Fibroblast of lung (primary cell): Measurements from ENCODE around the gene TERT. TPM values are rescaled to one million over a fixed set of nuclear protein-coding genes. Genes with fewer than 3 reads are reported as not detected.

ENCODE experiments used
- DNase-seq, 2 donors: peaks; one replicate each; pipeline versions ENCODE4 v3.0.0 to v3.0.0-alpha.2; 2010; ENCODE audit warnings: low read depth in 2 of 2
- H2AFZ ChIP-seq: 2 replicates; pipeline ENCODE4 v1.5.1; 2012; ENCODE audit warnings: low read length, control low read depth, inconsistent platforms
- H3K27ac ChIP-seq: 2 replicates; pipeline ENCODE4 v1.5.1; 2011; ENCODE audit warnings: low read length, control low read depth; ENCODE audit not compliant: insufficient read depth
- H3K27me3 ChIP-seq: 2 replicates; pipeline ENCODE4 v1.5.1; 2011; ENCODE audit warnings: mild to moderate bottlenecking, low read length; ENCODE audit not compliant: control insufficient read depth, insufficient read depth
- H3K36me3 ChIP-seq: 2 replicates; pipeline ENCODE4 v1.5.1; 2011; ENCODE audit warnings: low read length; ENCODE audit not compliant: control insufficient read depth, insufficient read depth
- H3K4me1 ChIP-seq: 2 replicates; pipeline ENCODE4 v1.5.1; 2011; ENCODE audit warnings: low read length; ENCODE audit not compliant: control insufficient read depth, insufficient read depth; ENCODE audit errors: extremely low read depth
- H3K4me2 ChIP-seq: 2 replicates; pipeline ENCODE4 v1.5.1; 2011; ENCODE audit warnings: low read length, control low read depth; ENCODE audit not compliant: insufficient read depth; ENCODE audit errors: extremely low read depth
- H3K4me3 ChIP-seq, 4 experiments: fragments of 200-600 bp in 1 of 4; sonication (generic) in 1 of 4; replicated peaks in 1 of 4; 2 replicates each; pipeline ENCODE4 v1.5.1; 2011 to 2016; ENCODE audit warnings: low read length in 4 of 4, low read depth in 3 of 4, mild to moderate bottlenecking in 3 of 4, control low read depth in 2 of 4, inconsistent platforms in 1 of 4, mixed read lengths in 1 of 4; ENCODE audit not compliant: insufficient read depth in 1 of 4; ENCODE audit errors: control extremely low read depth in 1 of 4
- H3K79me2 ChIP-seq: 2 replicates; pipeline ENCODE4 v1.5.1; 2012; ENCODE audit warnings: mild to moderate bottlenecking, low read length, inconsistent platforms; ENCODE audit not compliant: control insufficient read depth, insufficient read depth
- H3K9ac ChIP-seq: 2 replicates; pipeline ENCODE4 v1.5.1; 2011; ENCODE audit warnings: mild to moderate bottlenecking, low read length, control low read depth; ENCODE audit not compliant: insufficient read depth
- H3K9me3 ChIP-seq: 2 replicates; pipeline ENCODE4 v1.5.1; 2012; ENCODE audit warnings: low read depth, low read length; ENCODE audit not compliant: control insufficient read depth, insufficient read depth
- H4K20me1 ChIP-seq: 2 replicates; pipeline ENCODE4 v1.5.1; 2011; ENCODE audit warnings: low read length; ENCODE audit not compliant: control insufficient read depth, insufficient read depth; ENCODE audit errors: extremely low read depth
- EZH2 ChIP-seq: IDR thresholded peaks from 2 replicates; pipeline ENCODE4 v1.5.1; 2012; ENCODE audit warnings: low read length, control low read depth, mild to moderate bottlenecking; ENCODE audit errors: missing control alignments
- polyA plus RNA-seq, 2 donors: library from polyadenylated mRNA; depleted of rRNA in 1 of 2; stranded (reverse) in 1 of 2; unstranded in 1 of 2; fragments of >200 nt; gene quantifications; 2 replicates each; pipeline ENCODE4 v1.2.1, GENCODE V29; 2011 to 2012; ENCODE audit warnings: missing spikeins in 1 of 2
- total RNA-seq: library from RNA; depleted of rRNA; stranded (reverse); fragments of >200 nt; gene quantifications from 2 replicates; pipeline ENCODE4 v1.2.1, GENCODE V29; 2014
- TF ChIP-seq, protein P1 (sequence below), 2 donors: IDR thresholded peaks in 1 of 2; conservative IDR thresholded peaks in 1 of 2; 1 replicate in 1 of 2; 2 replicates in 1 of 2; pipeline ENCODE4 v1.5.1; 2011 to 2012; ENCODE audit warnings: low read length in 2 of 2, control low read depth in 1 of 2, inconsistent platforms in 1 of 2, low read depth in 1 of 2, mild to moderate bottlenecking in 1 of 2

The TERT gene
- total and polyA plus RNA-seq, 2 donors (not counting 1 experiment from before 2014, with no cell fraction given): not detected

DNA sequence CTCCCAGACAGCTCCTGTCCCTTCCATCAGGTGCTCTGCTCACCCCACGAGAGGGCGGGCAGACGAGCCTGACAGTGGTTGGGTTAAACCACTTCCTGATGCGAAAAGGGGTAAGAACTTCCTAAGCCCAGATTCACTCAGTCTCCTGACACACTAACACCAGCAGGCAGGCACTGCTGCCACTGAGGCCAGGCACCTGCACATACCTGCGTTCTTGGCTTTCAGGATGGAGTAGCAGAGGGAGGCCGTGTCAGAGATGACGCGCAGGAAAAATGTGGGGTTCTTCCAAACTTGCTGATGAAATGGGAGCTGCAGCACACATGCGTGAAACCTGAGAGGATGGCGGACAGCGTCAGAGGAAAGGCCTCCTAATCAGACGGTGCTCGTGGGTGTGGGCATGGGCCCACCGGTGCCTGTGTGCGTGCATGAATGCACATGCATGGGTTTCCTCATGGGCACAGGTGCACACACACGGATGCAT, 39.7 kb downstream of the TERT start:
- TF ChIP-seq, protein P1, sequence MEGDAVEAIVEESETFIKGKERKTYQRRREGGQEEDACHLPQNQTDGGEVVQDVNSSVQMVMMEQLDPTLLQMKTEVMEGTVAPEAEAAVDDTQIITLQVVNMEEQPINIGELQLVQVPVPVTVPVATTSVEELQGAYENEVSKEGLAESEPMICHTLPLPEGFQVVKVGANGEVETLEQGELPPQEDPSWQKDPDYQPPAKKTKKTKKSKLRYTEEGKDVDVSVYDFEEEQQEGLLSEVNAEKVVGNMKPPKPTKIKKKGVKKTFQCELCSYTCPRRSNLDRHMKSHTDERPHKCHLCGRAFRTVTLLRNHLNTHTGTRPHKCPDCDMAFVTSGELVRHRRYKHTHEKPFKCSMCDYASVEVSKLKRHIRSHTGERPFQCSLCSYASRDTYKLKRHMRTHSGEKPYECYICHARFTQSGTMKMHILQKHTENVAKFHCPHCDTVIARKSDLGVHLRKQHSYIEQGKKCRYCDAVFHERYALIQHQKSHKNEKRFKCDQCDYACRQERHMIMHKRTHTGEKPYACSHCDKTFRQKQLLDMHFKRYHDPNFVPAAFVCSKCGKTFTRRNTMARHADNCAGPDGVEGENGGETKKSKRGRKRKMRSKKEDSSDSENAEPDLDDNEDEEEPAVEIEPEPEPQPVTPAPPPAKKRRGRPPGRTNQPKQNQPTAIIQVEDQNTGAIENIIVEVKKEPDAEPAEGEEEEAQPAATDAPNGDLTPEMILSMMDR (conservative IDR thresholded peaks at IDR 0.05 in 1 of 2, IDR thresholded peaks at IDR 0.05 in 1 of 2; ENCODE audit: low read depth in 1 of 2, low read length in 2 of 2): no peak
- no peak for TF ChIP-seq EZH2
- H3K4me1 ChIP-seq: no peaks in the 10 kb centered on the region
- H3K79me2 ChIP-seq: no peaks in the 10 kb centered on the region
- no peaks in the 10 kb centered on the region for H3K36me3 ChIP-seq
- no peaks in the 10 kb centered on the region for H3K27me3 ChIP-seq
- no peaks in the 10 kb centered on the region for H3K9me3 ChIP-seq
- H3K4me3 ChIP-seq: no peak overlapping the region
- no peak overlapping the region for H2AFZ ChIP-seq
- H3K4me2 ChIP-seq: no peak overlapping the region
- H4K20me1 ChIP-seq: no peaks in the 10 kb centered on the region
- no peak for DNase-seq
- no peak overlapping the region for H3K9ac ChIP-seq
- H3K27ac ChIP-seq: no peak overlapping the region

- H3K79me2 ChIP-seq: no peaks in the 10 kb centered on the region
- H3K4me1 ChIP-seq: no peaks in the 10 kb centered on the region
- H3K4me2 ChIP-seq: no peak overlapping the region
- DNase-seq: no peak
- no peak overlapping the region for H3K27ac ChIP-seq
- H2AFZ ChIP-seq: no peak overlapping the region
- no peak overlapping the region for H3K9ac ChIP-seq
- no peaks in the 10 kb centered on the region for H3K9me3 ChIP-seq
- H4K20me1 ChIP-seq: no peaks in the 10 kb centered on the region
- no peaks in the 10 kb centered on the region for H3K36me3 ChIP-seq
- TF ChIP-seq, protein P1 (conservative IDR thresholded peaks at IDR 0.05 in 1 of 2, IDR thresholded peaks at IDR 0.05 in 1 of 2; ENCODE audit: low read depth in 1 of 2, low read length in 2 of 2): no peak
- no peak for TF ChIP-seq EZH2
- no peaks in the 10 kb centered on the region for H3K27me3 ChIP-seq
- no peak overlapping the region for H3K4me3 ChIP-seq
Measured at GRCh38 chr5:1254196-1254595, 40.7 kb downstream of the TERT start.

- Histone ChIP-seq H3K36me3 (no peaks in the 10 kb centered on the region), H3K4me1 (no peaks in the 10 kb centered on the region), H3K27me3 (no peaks in the 10 kb centered on the region), H2AFZ (no peak overlapping the region), H3K79me2 (no peaks in the 10 kb centered on the region), H3K9me3 (no peaks in the 10 kb centered on the region), H3K4me2 (no peak overlapping the region), H3K4me3 (no peak overlapping the region), H3K27ac (no peak overlapping the region), H4K20me1 (no peaks in the 10 kb centered on the region), H3K9ac (no peak overlapping the region)
- TF ChIP-seq, protein P1 (conservative IDR thresholded peaks at IDR 0.05 in 1 of 2, IDR thresholded peaks at IDR 0.05 in 1 of 2; ENCODE audit: low read depth in 1 of 2, low read length in 2 of 2): no peak
- no peak for TF ChIP-seq EZH2
- no peak for DNase-seq
Measured at GRCh38 chr5:1253456-1254105, 41.3 kb downstream of the TERT start.
